ENCODE measurements around the gene ROM1.
A peak's percentile ranks its signal among the peaks of the same experiment; 100 is the strongest.

The ROM1 gene

DNA sequence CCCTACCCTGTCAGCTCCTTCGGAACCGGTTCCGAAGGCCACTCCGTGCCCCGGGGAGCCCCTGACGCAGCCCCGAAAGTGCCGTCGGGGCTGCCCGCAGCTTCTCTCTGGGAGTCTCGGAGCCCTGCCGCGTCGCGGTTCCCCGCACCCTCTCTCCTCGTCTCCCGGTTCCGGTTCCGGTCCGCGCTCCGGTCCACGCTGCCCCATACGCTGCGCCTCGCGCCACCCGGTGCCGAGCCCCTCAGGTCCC, 12.0 kb upstream of the ROM1 start:
- H3K27ac ChIP-seq (replicated peaks): peak overlapping the region; percentile 97
- peak; percentile 30 to 57 for DNase-seq (ENCODE audit: low read depth in 1 of 2, low spot score in 1 of 2)
- peak overlapping the region; percentile 81 for H3K4me3 ChIP-seq (replicated peaks; ENCODE audit: insufficient read depth, low read length)
- TF ChIP-seq SPI1 (IDR thresholded peaks at IDR 0.05; ENCODE audit: borderline replicate concordance, low read depth) (no peak), POLR2AphosphoS5 (IDR thresholded peaks at IDR 0.05; ENCODE audit: low read depth) (no peak), GABPA (IDR thresholded peaks at IDR 0.05; ENCODE audit: low read depth) (peak; percentile 71)
- TF ChIP-seq, protein P1, sequence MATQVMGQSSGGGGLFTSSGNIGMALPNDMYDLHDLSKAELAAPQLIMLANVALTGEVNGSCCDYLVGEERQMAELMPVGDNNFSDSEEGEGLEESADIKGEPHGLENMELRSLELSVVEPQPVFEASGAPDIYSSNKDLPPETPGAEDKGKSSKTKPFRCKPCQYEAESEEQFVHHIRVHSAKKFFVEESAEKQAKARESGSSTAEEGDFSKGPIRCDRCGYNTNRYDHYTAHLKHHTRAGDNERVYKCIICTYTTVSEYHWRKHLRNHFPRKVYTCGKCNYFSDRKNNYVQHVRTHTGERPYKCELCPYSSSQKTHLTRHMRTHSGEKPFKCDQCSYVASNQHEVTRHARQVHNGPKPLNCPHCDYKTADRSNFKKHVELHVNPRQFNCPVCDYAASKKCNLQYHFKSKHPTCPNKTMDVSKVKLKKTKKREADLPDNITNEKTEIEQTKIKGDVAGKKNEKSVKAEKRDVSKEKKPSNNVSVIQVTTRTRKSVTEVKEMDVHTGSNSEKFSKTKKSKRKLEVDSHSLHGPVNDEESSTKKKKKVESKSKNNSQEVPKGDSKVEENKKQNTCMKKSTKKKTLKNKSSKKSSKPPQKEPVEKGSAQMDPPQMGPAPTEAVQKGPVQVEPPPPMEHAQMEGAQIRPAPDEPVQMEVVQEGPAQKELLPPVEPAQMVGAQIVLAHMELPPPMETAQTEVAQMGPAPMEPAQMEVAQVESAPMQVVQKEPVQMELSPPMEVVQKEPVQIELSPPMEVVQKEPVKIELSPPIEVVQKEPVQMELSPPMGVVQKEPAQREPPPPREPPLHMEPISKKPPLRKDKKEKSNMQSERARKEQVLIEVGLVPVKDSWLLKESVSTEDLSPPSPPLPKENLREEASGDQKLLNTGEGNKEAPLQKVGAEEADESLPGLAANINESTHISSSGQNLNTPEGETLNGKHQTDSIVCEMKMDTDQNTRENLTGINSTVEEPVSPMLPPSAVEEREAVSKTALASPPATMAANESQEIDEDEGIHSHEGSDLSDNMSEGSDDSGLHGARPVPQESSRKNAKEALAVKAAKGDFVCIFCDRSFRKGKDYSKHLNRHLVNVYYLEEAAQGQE (IDR thresholded peaks at IDR 0.05; ENCODE audit: insufficient replicate concordance, low read depth): no peak
- TF ChIP-seq, protein P2, sequence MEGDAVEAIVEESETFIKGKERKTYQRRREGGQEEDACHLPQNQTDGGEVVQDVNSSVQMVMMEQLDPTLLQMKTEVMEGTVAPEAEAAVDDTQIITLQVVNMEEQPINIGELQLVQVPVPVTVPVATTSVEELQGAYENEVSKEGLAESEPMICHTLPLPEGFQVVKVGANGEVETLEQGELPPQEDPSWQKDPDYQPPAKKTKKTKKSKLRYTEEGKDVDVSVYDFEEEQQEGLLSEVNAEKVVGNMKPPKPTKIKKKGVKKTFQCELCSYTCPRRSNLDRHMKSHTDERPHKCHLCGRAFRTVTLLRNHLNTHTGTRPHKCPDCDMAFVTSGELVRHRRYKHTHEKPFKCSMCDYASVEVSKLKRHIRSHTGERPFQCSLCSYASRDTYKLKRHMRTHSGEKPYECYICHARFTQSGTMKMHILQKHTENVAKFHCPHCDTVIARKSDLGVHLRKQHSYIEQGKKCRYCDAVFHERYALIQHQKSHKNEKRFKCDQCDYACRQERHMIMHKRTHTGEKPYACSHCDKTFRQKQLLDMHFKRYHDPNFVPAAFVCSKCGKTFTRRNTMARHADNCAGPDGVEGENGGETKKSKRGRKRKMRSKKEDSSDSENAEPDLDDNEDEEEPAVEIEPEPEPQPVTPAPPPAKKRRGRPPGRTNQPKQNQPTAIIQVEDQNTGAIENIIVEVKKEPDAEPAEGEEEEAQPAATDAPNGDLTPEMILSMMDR (IDR thresholded peaks at IDR 0.05; ENCODE audit: insufficient read depth, low read length): no peak
- no peaks in the 10 kb centered on the region for H3K27me3 ChIP-seq (ENCODE audit: insufficient read depth, poor library complexity, severe bottlenecking)

DNA sequence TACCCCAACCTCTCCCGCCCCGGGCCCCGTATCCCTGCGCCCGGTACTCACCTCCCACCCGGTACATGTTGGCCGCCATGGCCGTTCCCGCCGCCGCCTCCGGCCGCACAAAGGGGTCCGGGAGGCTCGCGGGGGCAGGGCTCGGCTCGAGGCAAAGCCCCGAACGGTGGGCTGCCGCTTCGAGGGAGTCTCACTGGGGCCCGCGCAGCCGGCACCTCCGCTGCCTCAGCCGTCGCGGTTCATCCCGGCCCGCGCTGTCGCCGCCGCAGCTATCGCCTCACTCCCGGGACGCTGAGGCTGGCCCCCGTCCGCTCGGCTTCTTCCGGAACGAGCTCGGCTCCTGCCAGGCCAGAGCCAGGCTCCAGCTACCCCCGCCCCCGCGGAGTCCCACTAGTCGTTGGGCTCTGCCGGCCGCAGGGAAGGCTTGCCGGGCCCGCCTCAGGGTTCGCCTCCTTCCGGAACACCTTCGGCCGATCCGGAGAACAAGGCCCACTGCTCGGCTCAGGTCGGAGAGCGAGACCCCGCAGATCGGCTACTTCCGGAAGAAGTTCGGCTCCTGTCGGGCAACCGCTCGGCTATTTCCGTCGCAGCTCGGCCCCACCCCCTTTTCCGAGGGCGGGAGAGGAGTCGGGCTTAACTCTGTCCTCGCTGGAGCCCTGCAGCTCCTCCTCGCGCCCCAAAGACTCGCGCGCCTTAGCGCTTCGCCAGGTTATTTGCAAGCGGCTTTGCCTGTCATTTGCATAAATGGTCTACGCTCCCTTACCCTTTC, 11.5 kb upstream of the ROM1 start, which contains the start of gene MTA2:
Gene MTA2 (minus strand): TSS at position 494 of the 769 bp plus-strand sequence. CDS start 415 bp downstream, at position 79.
- TF ChIP-seq, protein P2 (IDR thresholded peaks at IDR 0.05; ENCODE audit: insufficient read depth, low read length): no peak
- TF ChIP-seq GABPA (IDR thresholded peaks at IDR 0.05; ENCODE audit: low read depth) (no peak), POLR2AphosphoS5 (IDR thresholded peaks at IDR 0.05; ENCODE audit: low read depth) (peak; percentile 73; the same call in 1 of the 2 replicates)
- TF ChIP-seq, protein P1 (IDR thresholded peaks at IDR 0.05; ENCODE audit: insufficient replicate concordance, low read depth): no peak
- DNase-seq (ENCODE audit: low read depth in 1 of 2, low spot score in 1 of 2): peak; percentile 96 to 98

DNA sequence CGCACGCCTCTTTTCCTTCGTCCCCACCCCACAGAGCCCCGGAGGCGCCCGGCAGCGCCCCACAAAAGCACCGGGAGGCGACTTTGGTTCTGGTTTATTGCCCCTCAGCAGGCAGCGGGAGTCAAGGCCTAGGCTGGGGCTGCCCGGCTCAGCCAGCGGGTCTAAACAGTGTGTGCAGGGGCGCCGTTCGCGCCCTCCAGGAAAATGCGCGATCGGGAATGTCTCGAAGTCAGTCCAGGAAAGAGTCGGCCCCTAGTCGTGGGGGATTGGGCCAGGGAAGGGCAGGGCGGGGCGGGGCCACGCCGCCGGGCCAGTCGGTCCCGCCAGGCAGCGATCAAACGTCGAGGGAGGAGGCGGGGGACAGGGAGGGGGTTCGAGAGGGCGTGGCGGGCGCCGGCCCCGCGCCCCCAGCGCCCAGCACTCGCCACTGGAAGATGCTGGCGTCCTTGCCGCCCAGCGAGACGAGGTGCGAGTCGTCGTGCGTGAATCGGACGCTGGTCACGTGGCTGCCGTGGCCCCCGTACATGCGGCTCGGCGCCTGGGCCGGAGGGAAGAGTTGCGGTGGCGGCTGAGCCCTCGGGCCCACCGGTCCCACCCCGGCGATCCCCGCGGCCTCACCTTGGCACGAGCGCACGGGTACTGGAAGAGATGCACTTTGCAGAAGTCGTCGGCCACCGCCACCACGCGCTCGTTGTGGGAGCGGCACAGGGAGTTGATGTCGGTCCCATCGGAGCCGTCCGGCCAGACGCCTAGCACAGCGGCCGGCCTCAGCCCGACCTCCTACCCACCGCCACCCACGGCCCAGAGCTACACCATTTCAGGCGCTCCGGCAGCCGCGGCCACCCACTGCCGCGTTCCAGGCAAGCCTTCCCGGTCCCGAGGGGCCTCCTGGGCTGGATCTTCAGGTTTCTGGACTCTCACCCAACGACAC, 10.7 kb upstream of the ROM1 start:
- H3K27ac ChIP-seq (replicated peaks): peak overlapping the region; percentile 97
- H3K4me3 ChIP-seq (replicated peaks; ENCODE audit: insufficient read depth, low read length): no peak overlapping the region
- no peak for DNase-seq (ENCODE audit: low read depth in 1 of 2, low spot score in 1 of 2)
- TF ChIP-seq, protein P1 (IDR thresholded peaks at IDR 0.05; ENCODE audit: insufficient replicate concordance, low read depth): no peak
- TF ChIP-seq POLR2AphosphoS5 (IDR thresholded peaks at IDR 0.05; ENCODE audit: low read depth) (no peak), SPI1 (IDR thresholded peaks at IDR 0.05; ENCODE audit: borderline replicate concordance, low read depth) (no peak), GABPA (IDR thresholded peaks at IDR 0.05; ENCODE audit: low read depth) (no peak)
- TF ChIP-seq, protein P2 (IDR thresholded peaks at IDR 0.05; ENCODE audit: insufficient read depth, low read length): no peak
- no peaks in the 10 kb centered on the region for H3K27me3 ChIP-seq (ENCODE audit: insufficient read depth, poor library complexity, severe bottlenecking)

More for the DNA sequence above, 11.5 kb upstream of the ROM1 start, which contains the start of gene MTA2:
- H3K4me3 ChIP-seq (replicated peaks; ENCODE audit: insufficient read depth, low read length): peak within 1 kb of the TSS; percentile 81
- H3K27ac ChIP-seq (replicated peaks): peak within 1 kb of the TSS; percentile 97
- H3K27me3 ChIP-seq (ENCODE audit: insufficient read depth, poor library complexity, severe bottlenecking): no peaks in the 10 kb centered on the region

All from HL-60 (cell line).